Endothelial cell of coronary artery (primary cell): ENCODE results near the gene IDNK. TPM values are rescaled to one million over a fixed set of nuclear protein-coding genes. Genes with fewer than 3 reads are reported as not detected.

ENCODE experiments used
- total RNA-seq: library from RNA; depleted of rRNA; stranded (reverse); fragments of >200 nt; gene quantifications from 2 replicates; pipeline ENCODE4 v1.2.3, GENCODE V29; 2014

The IDNK gene
- total RNA-seq = 2.9 and 4.8 TPM in 2 replicates

GRCh38 chr9:83622939-83623678, at the start of gene IDNK:
TSS of gene IDNK (plus strand) at chr9:83623143. CDS start at chr9:83623172, 29 bp downstream.

Other genes starting within 250 kb of the IDNK start
- gene FRMD3, start 84.7 kb upstream of the IDNK start, total RNA-seq = 2.3 and 14.8 TPM in 2 replicates
- gene UBQLN1, start 84.8 kb downstream of the IDNK start, total RNA-seq = 93.2 and 108 TPM in 2 replicates
- 1.3 and 2.2 TPM in 2 replicates for gene GKAP1, start 194.6 kb downstream of the IDNK start, total RNA-seq